Upper lobe of right lung (tissue), 1 donor: ENCODE data around the gene ASTN2. TPM values are rescaled to one million over a fixed set of nuclear protein-coding genes. Genes with fewer than 3 reads are reported as not detected.

Experiments
- ATAC-seq: fragments of 200-7000 bp; cut with Tn5 transposase; one replicate; pipeline ENCODE4 v1.9.1; 2020; ENCODE audit warnings: mild to moderate bottlenecking, moderate library complexity
- DNase-seq: peaks from one replicate; pipeline ENCODE4 v3.0.0-alpha.2; 2020
- H3K27ac ChIP-seq: fragments of 200-600 bp; one replicate; pipeline ENCODE4 v1.8.0; 2022
- H3K27me3 ChIP-seq: fragments of 200-600 bp; one replicate; pipeline ENCODE4 v1.8.0; 2022; ENCODE audit warnings: mild to moderate bottlenecking
- H3K36me3 ChIP-seq: fragments of 200-600 bp; one replicate; pipeline ENCODE4 v1.8.0; 2022
- H3K4me1 ChIP-seq: fragments of 200-600 bp; one replicate; pipeline ENCODE4 v1.8.0; 2022
- H3K4me3 ChIP-seq: fragments of 200-600 bp; one replicate; pipeline ENCODE4 v1.8.0; 2022; ENCODE audit warnings: mild to moderate bottlenecking
- H3K9me3 ChIP-seq: fragments of 200-600 bp; one replicate; pipeline ENCODE4 v1.8.0; 2022
- CTCF ChIP-seq: fragments of 200-600 bp; IDR thresholded peaks from one replicate; pipeline ENCODE4 v1.8.0; 2022; ENCODE audit warnings: antibody characterized with exemption
- intact Hi-C: fragments of 100-400 bp; cut with DNase I; formaldehyde crosslinking; loops from one replicate; pipeline ENCODE4 v1.11.0; 2022
- total RNA-seq: library from RNA; stranded (reverse); fragmentation: NEBNext Ultra II Directional; extraction: Animal tissue kit (Norgen Biotek cat#: 25700); gene quantifications from one replicate; pipeline ENCODE4 v1.2.1, GENCODE V29; 2021
- donor health status: DM: no; HTN: yes; CAD: no; lungs with severe emphysema.

The ASTN2 gene
- total RNA-seq, 1 donor from 2014 or later: 3.8 TPM

- no peaks in the 10 kb centered on the region for H3K9me3 ChIP-seq
- no peak overlapping the region for H3K27ac ChIP-seq
- H3K4me3 ChIP-seq: no peak overlapping the region
- H3K4me1 ChIP-seq: no peaks in the 10 kb centered on the region
- H3K36me3 ChIP-seq: no peaks in the 10 kb centered on the region
- peaks cover 3% of the 10 kb centered on the region for H3K27me3 ChIP-seq
- DNase-seq: no peak
- no peak for ATAC-seq
- intact Hi-C loops: no loop called here
- TF ChIP-seq CTCF: no peak
These were observed 161.6 kb downstream of the ASTN2 start for GRCh38 chr9:117253261-117253660.

- no peaks in the 10 kb centered on the region for H3K4me1 ChIP-seq
- ATAC-seq: no peak
- TF ChIP-seq CTCF: no peak
- intact Hi-C loops: no loop called here
- H3K27ac ChIP-seq: no peak overlapping the region
- no peak overlapping the region for H3K4me3 ChIP-seq
- no peak for DNase-seq
- no peaks in the 10 kb centered on the region for H3K36me3 ChIP-seq
- H3K9me3 ChIP-seq: no peaks in the 10 kb centered on the region
- H3K27me3 ChIP-seq: peaks cover 3% of the 10 kb centered on the region
These were observed 164.1 kb downstream of the ASTN2 start for GRCh38 chr9:117250610-117251215.

GRCh38 chr9:117249799-117250198 lies 165.1 kb downstream of the ASTN2 start:
- Histone ChIP-seq H3K4me3 (no peak overlapping the region), H3K9me3 (no peaks in the 10 kb centered on the region), H3K27ac (no peak overlapping the region), H3K4me1 (no peaks in the 10 kb centered on the region), H3K27me3 (peaks cover 3% of the 10 kb centered on the region), H3K36me3 (no peaks in the 10 kb centered on the region)
- intact Hi-C loops: no loop called here
- DNase-seq (no peak), ATAC-seq (no peak)
- no peak for TF ChIP-seq CTCF

- intact Hi-C loops: no loop called here
- TF ChIP-seq CTCF: peak; percentile 24
- Histone ChIP-seq H3K27me3 (peaks cover 3% of the 10 kb centered on the region), H3K4me3 (no peak overlapping the region), H3K4me1 (no peaks in the 10 kb centered on the region), H3K9me3 (no peaks in the 10 kb centered on the region), H3K27ac (no peak overlapping the region), H3K36me3 (no peaks in the 10 kb centered on the region)
- no peak for ATAC-seq
- no peak for DNase-seq
These were observed 167.6 kb downstream of the ASTN2 start for GRCh38 chr9:117247266-117247665.

GRCh38 chr9:117245175-117245829 lies 169.6 kb downstream of the ASTN2 start:
- ATAC-seq: no peak
- TF ChIP-seq CTCF: no peak
- no peak for DNase-seq
- Histone ChIP-seq H3K4me3 (no peak overlapping the region), H3K9me3 (no peaks in the 10 kb centered on the region), H3K27ac (no peak overlapping the region), H3K27me3 (no peaks in the 10 kb centered on the region), H3K36me3 (no peaks in the 10 kb centered on the region), H3K4me1 (no peaks in the 10 kb centered on the region)
- intact Hi-C loops: no loop called here
